Neural cell (in vitro differentiated cells): ENCODE measurements around the gene OSBPL9.

ENCODE experiments used
- EP300 ChIP-seq: fragments of 450-650 bp; conservative IDR thresholded peaks from 2 replicates; pipeline ENCODE4 v1.6.1; 2014; ENCODE audit warnings: antibody characterized with exemption, mild to moderate bottlenecking, moderate library complexity; ENCODE audit not compliant: poor library complexity, severe bottlenecking
- TF ChIP-seq, protein P1 (sequence below): fragments of 450-650 bp; IDR thresholded peaks from 2 replicates; pipeline ENCODE4 v1.5.1; 2014; ENCODE audit warnings: antibody characterized with exemption, mild to moderate bottlenecking, moderate library complexity; ENCODE audit not compliant: poor library complexity, severe bottlenecking

DNA sequence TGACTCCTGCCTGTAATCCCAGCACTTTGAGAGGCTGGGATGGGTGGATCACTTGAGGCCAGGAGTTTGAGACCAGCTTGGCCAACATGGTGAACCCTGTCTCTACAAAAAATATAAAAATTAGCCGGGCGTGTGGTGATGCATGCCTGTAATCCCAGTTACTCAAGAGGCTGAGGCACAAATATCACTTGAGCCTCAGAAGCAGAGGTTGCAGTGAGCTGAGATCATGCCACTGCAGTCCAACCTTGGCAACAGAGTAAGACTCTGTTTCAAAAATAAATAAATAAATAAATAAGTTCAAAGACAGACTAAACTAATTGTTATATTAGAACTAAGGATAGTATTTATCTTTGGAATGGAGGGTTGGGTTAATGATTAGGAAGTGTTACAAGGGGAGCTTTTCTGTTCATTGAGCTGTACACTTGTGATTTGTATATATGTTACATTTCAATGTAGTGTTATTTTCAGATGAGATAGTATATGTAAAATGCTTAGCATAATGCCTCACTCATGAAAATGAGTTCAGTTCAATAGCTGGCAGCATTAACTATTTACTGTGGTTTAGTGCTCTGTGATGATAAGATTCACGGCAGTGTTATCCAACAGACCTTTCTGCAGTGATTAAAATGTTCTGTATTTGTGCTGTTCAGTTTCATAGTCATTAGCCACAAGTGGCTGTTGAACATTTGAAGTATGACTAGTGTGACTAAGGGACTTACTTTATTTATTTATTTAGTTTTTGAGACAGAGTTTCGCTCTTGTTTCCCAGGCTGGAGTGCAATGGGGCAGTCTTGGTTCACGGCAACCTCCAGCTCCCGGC lies 47.7 kb downstream of the OSBPL9 start:
- TF ChIP-seq EP300 = no peak
- TF ChIP-seq, protein P1, sequence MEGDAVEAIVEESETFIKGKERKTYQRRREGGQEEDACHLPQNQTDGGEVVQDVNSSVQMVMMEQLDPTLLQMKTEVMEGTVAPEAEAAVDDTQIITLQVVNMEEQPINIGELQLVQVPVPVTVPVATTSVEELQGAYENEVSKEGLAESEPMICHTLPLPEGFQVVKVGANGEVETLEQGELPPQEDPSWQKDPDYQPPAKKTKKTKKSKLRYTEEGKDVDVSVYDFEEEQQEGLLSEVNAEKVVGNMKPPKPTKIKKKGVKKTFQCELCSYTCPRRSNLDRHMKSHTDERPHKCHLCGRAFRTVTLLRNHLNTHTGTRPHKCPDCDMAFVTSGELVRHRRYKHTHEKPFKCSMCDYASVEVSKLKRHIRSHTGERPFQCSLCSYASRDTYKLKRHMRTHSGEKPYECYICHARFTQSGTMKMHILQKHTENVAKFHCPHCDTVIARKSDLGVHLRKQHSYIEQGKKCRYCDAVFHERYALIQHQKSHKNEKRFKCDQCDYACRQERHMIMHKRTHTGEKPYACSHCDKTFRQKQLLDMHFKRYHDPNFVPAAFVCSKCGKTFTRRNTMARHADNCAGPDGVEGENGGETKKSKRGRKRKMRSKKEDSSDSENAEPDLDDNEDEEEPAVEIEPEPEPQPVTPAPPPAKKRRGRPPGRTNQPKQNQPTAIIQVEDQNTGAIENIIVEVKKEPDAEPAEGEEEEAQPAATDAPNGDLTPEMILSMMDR = no peak
